Activated naive CD4-positive, alpha-beta T cell treated with anti-CD3 and anti-CD28 coated beads, Interleukin-2, amount 50 U/mL, for 72 hours (primary cell): Measurements from ENCODE around the gene TGM6. TPM values are rescaled to one million over a fixed set of nuclear protein-coding genes. Genes with fewer than 3 reads are reported as not detected.

ENCODE experiments used
- ATAC-seq, 2 donors: fragments of 150-1000 bp; cut with Tn5 transposase; 2 replicates each; pipeline ENCODE4 v1.10.0; 2021; ENCODE audit warnings: mild to moderate bottlenecking in 2 of 2, moderate library complexity in 2 of 2
- DNase-seq, 2 donors: peaks; one replicate each; pipeline ENCODE4 v3.0.0; 2021 to 2022; ENCODE audit warnings: low spot score in 2 of 2
- H3K27ac Mint-ChIP-seq, 2 donors: one replicate each; pipeline ENCODE4 v1.8.0; 2022; ENCODE audit warnings: mild to moderate bottlenecking in 2 of 2, mixed read lengths in 2 of 2
- H3K36me3 Mint-ChIP-seq, 2 donors: one replicate each; pipeline ENCODE4 v1.8.0; 2022; ENCODE audit warnings: mixed read lengths in 2 of 2
- H3K9me3 Mint-ChIP-seq, 2 donors: one replicate each; pipeline ENCODE4 v1.8.0; 2022; ENCODE audit warnings: mixed read lengths in 2 of 2
- total RNA-seq, 2 donors: library from RNA; stranded (reverse); gene quantifications; one replicate each; pipeline ENCODE4 v1.2.3, GENCODE V29; 2022

Gene TGM6
- total RNA-seq, 2 donors from 2014 or later = not detected

DNA sequence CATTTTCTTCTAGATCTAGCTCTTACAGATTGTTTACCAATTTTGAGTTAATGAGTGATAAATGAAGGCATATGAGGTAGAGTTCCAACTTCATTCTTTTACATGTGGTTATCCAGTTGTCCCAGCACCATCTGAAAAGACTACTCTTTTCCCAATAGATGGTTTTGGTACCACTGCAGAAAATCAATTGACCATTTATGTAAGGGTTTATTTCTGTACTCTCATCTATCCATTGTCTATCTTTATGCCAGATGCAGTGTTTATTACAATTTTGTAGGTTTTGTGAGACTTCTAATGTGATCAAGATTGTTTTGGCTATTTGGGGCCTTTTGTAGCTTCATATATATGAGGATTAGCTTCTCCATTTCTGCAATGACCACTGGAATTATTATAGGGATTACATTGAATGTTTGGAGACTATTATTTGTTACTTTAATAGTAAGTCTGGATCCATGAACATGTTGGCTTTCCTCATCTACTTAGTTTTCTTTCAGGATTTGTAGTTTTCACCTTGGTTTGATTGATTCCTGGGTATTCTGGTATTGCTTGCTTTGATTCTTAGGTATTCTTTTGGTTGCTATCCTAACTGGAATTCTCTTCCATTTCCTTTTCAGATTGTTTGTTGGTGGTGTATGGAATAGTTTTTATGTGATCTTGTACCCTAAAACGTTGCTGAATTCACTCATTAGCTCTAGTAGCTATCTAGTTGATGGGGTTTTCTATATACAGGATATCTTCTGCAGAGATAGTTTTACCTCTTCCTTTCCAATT lies 79.5 kb downstream of the TGM6 start:
- ATAC-seq (no peak), DNase-seq (no peak)
- Mint-ChIP-seq H3K36me3 (peaks cover 29 to 50% of the 10 kb centered on the region in 2 donors), H3K9me3 (no peaks in the 10 kb centered on the region), H3K27ac (peak overlapping the region in 1 of 2 donors; percentile 66)

GRCh38 chr20:2460752-2461424 lies 80.2 kb downstream of the TGM6 start:
- DNase-seq (no peak), ATAC-seq (peak in 1 of 2 donors; percentile 17)
- Mint-ChIP-seq H3K9me3 (no peaks in the 10 kb centered on the region), H3K27ac (peak overlapping the region in 1 of 2 donors; percentile 45), H3K36me3 (peaks cover 34 to 57% of the 10 kb centered on the region in 2 donors)

GRCh38 chr20:2462484-2462883 lies 81.8 kb downstream of the TGM6 start:
- H3K27ac Mint-ChIP-seq = peak overlapping the region in 1 of 2 donors; percentile 22
- no peaks in the 10 kb centered on the region for H3K9me3 Mint-ChIP-seq
- ATAC-seq (no peak), DNase-seq (no peak)
- H3K36me3 Mint-ChIP-seq = peaks cover 43 to 71% of the 10 kb centered on the region in 2 donors

- no peaks in the 10 kb centered on the region for H3K9me3 Mint-ChIP-seq
- peaks cover 56 to 84% of the 10 kb centered on the region in 2 donors for H3K36me3 Mint-ChIP-seq
- ATAC-seq = no peak
- H3K27ac Mint-ChIP-seq = peak overlapping the region in 1 of 2 donors; percentile 79
- DNase-seq = no peak
These were observed 83.1 kb downstream of the TGM6 start for GRCh38 chr20:2463616-2464365.

DNA sequence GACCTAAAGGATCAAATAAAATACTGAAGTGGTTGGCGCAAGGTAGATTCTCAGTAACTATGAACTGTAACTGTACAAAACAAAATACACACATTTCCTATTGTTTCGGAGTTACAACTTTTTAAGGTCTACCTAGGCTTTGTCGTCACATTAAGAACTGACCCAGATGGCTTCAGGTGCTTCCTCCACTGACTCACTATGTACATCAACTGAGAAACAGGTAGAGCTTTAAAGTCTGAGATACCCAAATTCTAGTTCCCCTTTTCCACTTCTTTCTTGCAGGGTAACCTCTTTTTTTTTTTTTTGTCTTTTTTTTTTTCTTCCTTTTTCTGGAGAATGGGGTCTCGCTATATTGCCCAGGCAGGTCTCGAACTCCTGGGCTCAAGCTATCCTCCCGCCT lies 84.4 kb downstream of the TGM6 start:
- no peak for ATAC-seq
- no peaks in the 10 kb centered on the region for H3K9me3 Mint-ChIP-seq
- H3K36me3 Mint-ChIP-seq = peaks cover 67 to 90% of the 10 kb centered on the region in 2 donors
- H3K27ac Mint-ChIP-seq = no peak overlapping the region
- DNase-seq = no peak

DNA sequence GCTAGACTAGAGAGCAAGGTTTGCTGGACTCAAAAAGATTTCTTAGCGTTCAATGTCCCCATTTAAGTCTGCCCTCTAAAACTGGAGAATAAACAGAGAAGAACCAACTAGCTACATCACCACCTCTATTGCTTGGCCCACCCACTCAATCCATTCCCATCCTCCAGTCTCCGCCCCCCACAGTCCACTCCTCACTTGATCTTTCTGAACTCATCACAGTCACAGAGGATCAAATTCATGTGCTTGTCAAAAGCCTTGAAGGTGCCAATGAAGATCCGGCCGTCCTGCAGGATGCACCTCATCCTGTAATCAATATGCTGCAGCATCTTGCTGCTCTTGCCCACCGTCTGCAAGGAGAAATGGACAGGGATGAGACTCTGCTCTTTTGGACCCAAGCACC lies 86.7 kb downstream of the TGM6 start:
- Mint-ChIP-seq H3K9me3 (peaks cover 4 to 7% of the 10 kb centered on the region in 2 donors), H3K27ac (peak overlapping the region; percentile 91 to 100), H3K36me3 (peaks cover 68 to 84% of the 10 kb centered on the region in 2 donors)
- ATAC-seq = no peak
- DNase-seq = no peak

- Mint-ChIP-seq H3K27ac (peak overlapping the region; percentile 100), H3K9me3 (peaks cover 5 to 8% of the 10 kb centered on the region in 2 donors), H3K36me3 (peaks cover 56 to 72% of the 10 kb centered on the region in 2 donors)
- no peak for ATAC-seq
- DNase-seq = no peak
These were observed 88.1 kb downstream of the TGM6 start for GRCh38 chr20:2468581-2469407.

GRCh38 chr20:2469991-2470422 lies 89.3 kb downstream of the TGM6 start:
- peak overlapping the region; percentile 100 for H3K27ac Mint-ChIP-seq
- H3K9me3 Mint-ChIP-seq = peaks cover 5 to 8% of the 10 kb centered on the region in 2 donors
- peaks cover 51 to 69% of the 10 kb centered on the region in 2 donors for H3K36me3 Mint-ChIP-seq
- DNase-seq = peak; percentile 56 to 71
- peak; percentile 39 to 63 for ATAC-seq

GRCh38 chr20:2470423-2471193 lies 89.9 kb downstream of the TGM6 start, which contains the start of gene SNRPB:
TSS of gene SNRPB (minus strand) at chr20:2470789. CDS start at chr20:2470690, 99 bp downstream.
- Mint-ChIP-seq H3K36me3 (peaks cover 49 to 65% of the 10 kb centered on the region in 2 donors), H3K27ac (peak within 1 kb of the TSS; percentile 100), H3K9me3 (peaks cover 5 to 8% of the 10 kb centered on the region in 2 donors)
- ATAC-seq (peak; percentile 96 to 98), DNase-seq (peak; percentile 93 to 98)

GRCh38 chr20:2473516-2473915 lies 92.8 kb downstream of the TGM6 start:
- ATAC-seq (no peak), DNase-seq (no peak)
- H3K27ac Mint-ChIP-seq = no peak overlapping the region
- H3K9me3 Mint-ChIP-seq = peaks cover 5 to 8% of the 10 kb centered on the region in 2 donors
- peaks cover 27 to 38% of the 10 kb centered on the region in 2 donors for H3K36me3 Mint-ChIP-seq

GRCh38 chr20:2475850-2476741 lies 95.4 kb downstream of the TGM6 start:
- Mint-ChIP-seq H3K9me3 (peaks cover 6 to 10% of the 10 kb centered on the region in 2 donors), H3K27ac (peak overlapping the region in 1 of 2 donors; percentile 12), H3K36me3 (peaks cover 16 to 27% of the 10 kb centered on the region in 2 donors)
- no peak for DNase-seq
- ATAC-seq = no peak

DNA sequence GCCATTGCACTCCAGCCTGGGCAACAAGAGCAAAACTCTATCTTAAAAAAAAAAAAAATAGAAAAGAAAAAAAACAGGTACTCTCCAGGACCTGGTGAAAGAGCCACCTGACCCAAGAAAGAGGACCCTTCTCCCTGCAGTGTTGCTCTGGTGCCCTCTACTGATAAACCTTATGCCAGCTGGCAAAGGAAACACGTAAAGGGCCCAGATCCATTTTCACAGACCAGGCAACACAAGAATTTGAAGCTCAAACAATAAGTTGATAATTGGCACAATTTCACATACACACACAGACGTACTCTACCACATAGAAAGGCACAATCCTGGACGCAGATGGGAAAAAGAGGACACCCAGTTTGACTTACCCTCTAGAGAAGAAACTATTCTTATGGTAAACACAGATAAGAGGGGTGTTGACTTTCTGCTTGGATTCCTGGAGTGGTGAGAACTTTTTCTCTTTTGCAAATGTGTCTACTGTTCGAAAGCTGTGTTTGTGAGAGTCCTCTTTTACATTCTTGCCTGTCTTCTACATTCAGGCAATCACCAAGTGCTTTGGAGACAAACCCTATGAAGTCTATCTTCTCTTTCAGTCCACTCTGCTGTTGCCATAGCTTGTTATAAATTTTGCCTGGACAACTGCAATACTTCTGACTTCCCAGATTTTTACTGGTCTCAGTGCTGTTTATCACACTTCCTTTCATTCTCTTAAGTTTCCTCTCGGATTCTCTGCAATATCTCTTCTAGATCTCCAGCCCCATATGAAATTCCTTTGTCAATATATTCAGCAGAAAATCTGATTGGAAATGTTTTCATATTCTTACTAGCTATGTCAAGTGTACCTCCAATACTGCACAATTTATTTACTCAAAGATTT lies 96.3 kb downstream of the TGM6 start:
- Mint-ChIP-seq H3K9me3 (peaks cover 7 to 9% of the 10 kb centered on the region in 2 donors), H3K27ac (no peak overlapping the region), H3K36me3 (peaks cover 23 to 33% of the 10 kb centered on the region in 2 donors)
- ATAC-seq = no peak
- no peak for DNase-seq

DNA sequence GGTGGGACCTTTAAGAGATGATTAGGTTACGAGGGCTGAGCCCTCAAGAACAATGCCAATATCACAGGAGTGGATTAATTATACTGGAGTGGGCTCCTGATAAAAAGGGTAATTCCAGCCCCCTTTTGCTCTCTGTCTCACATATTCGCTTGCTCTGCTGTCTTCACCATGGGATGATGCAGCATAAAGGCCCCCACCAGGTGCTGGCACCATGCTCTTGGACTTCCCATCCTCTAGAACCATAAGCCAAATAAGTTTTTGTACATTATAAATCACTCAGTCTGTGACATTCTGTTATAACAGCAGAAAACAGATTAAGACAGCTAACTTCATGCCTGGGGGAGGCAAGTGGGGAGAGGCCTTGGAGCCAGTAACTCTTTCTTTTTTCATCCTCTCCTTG lies 99.7 kb downstream of the TGM6 start:
- DNase-seq = no peak
- Mint-ChIP-seq H3K27ac (no peak overlapping the region), H3K9me3 (peaks cover 3% of the 10 kb centered on the region in 2 donors), H3K36me3 (peaks cover 40 to 48% of the 10 kb centered on the region in 2 donors)
- no peak for ATAC-seq
